ENCODE results near the gene TRAF7. TPM values are rescaled to one million over a fixed set of nuclear protein-coding genes. Genes with fewer than 3 reads are reported as not detected.

The TRAF7 gene
- total RNA-seq, 4 donors from 2014 or later = 51.2 to 120 (median 79.3) TPM

GRCh38 chr16:2150418-2151187 lies 5.0 kb upstream of the TRAF7 start:
- Histone ChIP-seq H3K9me3 (no peaks in the 10 kb centered on the region), H3K4me1 (peaks cover 13 to 67% (median 34%) of the 10 kb centered on the region in 4 donors), H3K27ac (peak overlapping the region in 1 of 4 donors; percentile 33), H3K27me3 (no peaks in the 10 kb centered on the region), H3K4me3 (no peak overlapping the region), H3K36me3 (peaks cover 0 to 6% (median 0%) of the 10 kb centered on the region in 3 donors)
- no peak for TF ChIP-seq CTCF (IDR thresholded peaks at IDR 0.05)
- TF ChIP-seq POLR2A (IDR thresholded peaks at IDR 0.05) = peak in 1 of 2 donors; percentile 23
- DNase-seq = peak in 1 of 3 donors; percentile 68

GRCh38 chr16:2151188-2152091 lies 4.1 kb upstream of the TRAF7 start:
- H3K27me3 ChIP-seq = no peaks in the 10 kb centered on the region
- H3K4me1 ChIP-seq = peaks cover 13 to 69% (median 38%) of the 10 kb centered on the region in 4 donors
- TF ChIP-seq CTCF (IDR thresholded peaks at IDR 0.05) = no peak
- no peak for TF ChIP-seq POLR2A (IDR thresholded peaks at IDR 0.05)
- H3K36me3 ChIP-seq = peaks cover 0 to 6% (median 0%) of the 10 kb centered on the region in 3 donors
- no peaks in the 10 kb centered on the region for H3K9me3 ChIP-seq
- peak overlapping the region in 1 of 4 donors; percentile 33 for H3K27ac ChIP-seq
- H3K4me3 ChIP-seq = no peak overlapping the region
- no peak for DNase-seq

DNA sequence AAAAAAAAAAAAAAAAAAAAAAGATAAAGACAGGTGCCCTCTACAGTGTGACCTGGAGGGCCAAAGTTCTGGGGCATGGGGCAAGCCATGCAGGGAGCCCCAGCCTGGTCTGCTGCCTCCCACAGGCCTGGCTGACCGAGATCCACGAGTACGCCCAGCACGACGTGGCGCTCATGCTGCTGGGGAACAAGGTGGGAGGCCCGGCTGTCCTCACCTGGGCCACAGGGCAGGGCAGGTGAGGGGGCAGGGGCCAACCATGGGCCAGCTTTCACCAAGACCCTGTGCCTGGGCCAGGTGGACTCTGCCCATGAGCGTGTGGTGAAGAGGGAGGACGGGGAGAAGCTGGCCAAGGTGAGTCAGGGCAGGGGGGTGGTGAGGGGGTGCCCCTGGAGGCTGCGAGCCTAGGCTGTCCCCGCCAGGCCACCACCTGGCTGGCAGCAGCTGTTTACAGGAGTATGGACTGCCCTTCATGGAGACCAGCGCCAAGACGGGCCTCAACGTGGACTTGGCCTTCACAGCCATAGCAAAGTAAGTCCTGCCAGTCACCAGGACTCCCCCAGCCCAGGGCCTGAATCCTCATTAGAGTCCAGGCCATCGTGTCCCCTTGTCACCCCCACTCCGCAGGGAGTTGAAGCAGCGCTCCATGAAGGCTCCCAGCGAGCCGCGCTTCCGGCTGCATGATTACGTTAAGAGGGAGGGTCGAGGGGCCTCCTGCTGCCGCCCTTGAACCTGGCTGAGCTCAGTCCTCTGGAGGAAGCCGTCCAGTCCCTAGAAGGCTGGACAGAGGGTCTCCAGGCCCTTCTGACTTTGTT lies 2.7 kb upstream of the TRAF7 start:
- Histone ChIP-seq H3K27ac (peak overlapping the region; percentile 60 to 90 (median 80)), H3K27me3 (no peaks in the 10 kb centered on the region), H3K9me3 (no peaks in the 10 kb centered on the region), H3K4me3 (peak overlapping the region; percentile 56 to 93 (median 68)), H3K36me3 (peaks cover 0 to 6% (median 0%) of the 10 kb centered on the region in 3 donors), H3K4me1 (peaks cover 17 to 80% (median 47%) of the 10 kb centered on the region in 4 donors)
- DNase-seq = peak in 2 of 3 donors; percentile 79 to 84
- peak in 1 of 6 experiments; percentile 43 for TF ChIP-seq CTCF (IDR thresholded peaks at IDR 0.05)
- no peak for TF ChIP-seq POLR2A (IDR thresholded peaks at IDR 0.05)

- peak overlapping the region; percentile 66 to 90 (median 79) for H3K27ac ChIP-seq
- H3K27me3 ChIP-seq = no peaks in the 10 kb centered on the region
- DNase-seq = peak in 1 of 3 donors; percentile 25
- peaks cover 11 to 82% (median 39%) of the 10 kb centered on the region in 4 donors for H3K4me1 ChIP-seq
- no peak for TF ChIP-seq CTCF (IDR thresholded peaks at IDR 0.05)
- TF ChIP-seq POLR2A (IDR thresholded peaks at IDR 0.05) = no peak
- peak overlapping the region; percentile 56 to 93 (median 68) for H3K4me3 ChIP-seq
- no peaks in the 10 kb centered on the region for H3K9me3 ChIP-seq
- peaks cover 0 to 6% (median 0%) of the 10 kb centered on the region in 3 donors for H3K36me3 ChIP-seq
These were observed 970 bp upstream of the TRAF7 start for GRCh38 chr16:2154533-2155090.

All from Peyer's patch (tissue), 4 donors.